ENCODE results near the gene IGF1. TPM values are rescaled to one million over a fixed set of nuclear protein-coding genes. Genes with fewer than 3 reads are reported as not detected.

IGF1 gene
- total and polyA plus RNA-seq, 2 experiments from 2014 or later: 2.3 to 2.9 TPM

DNA sequence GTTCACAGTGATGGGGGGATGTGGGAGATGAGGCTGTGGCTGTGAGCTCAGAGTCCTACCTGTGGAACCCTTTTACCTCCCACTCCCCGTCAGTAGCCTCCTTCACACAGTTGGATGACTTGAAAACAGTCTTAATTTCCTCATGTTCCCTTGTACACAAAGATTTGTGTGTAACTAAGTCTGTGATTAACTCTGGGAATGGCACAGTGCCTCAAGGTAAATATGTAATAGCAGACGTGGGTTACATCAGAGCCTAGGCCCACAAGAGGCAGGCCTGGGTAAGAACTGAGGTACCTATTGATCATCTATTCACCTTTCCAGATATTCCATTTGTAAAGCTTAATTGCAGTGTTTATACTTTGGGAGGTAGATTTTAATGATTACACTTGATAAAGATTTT is 5.8 kb upstream of the IGF1 start:
- 89 to 94% methylated on average over 2 of the region's 2 CpGs for WGBS, 2 experiments (ENCODE audit: low coverage in 1 of 2, low lambda C conversion rate in 2 of 2, missing lambda C conversion rate in 2 of 2)
- Histone ChIP-seq H3K79me2 (ENCODE audit: insufficient read depth) (no peaks in the 10 kb centered on the region), H3K4me3 (no peak overlapping the region), H3K9me3 (ENCODE audit: low read depth) (no peaks in the 10 kb centered on the region), H3K27me3 (replicated peaks; ENCODE audit: insufficient read depth) (no peaks in the 10 kb centered on the region), H4K20me1 (ENCODE audit: insufficient read depth) (no peaks in the 10 kb centered on the region), H3F3A (ENCODE audit: insufficient read depth) (no peaks in the 10 kb centered on the region), H3K9ac (no peak overlapping the region), H2AFZ (no peak overlapping the region), H3K4me1 (ENCODE audit: insufficient read depth) (peaks cover 12% of the 10 kb centered on the region), H3K9me2 (ENCODE audit: insufficient read depth) (no peaks in the 10 kb centered on the region), H3K27ac (no peak overlapping the region), H3K36me3 (ENCODE audit: low read depth) (no peaks in the 10 kb centered on the region), H3K4me2 (ENCODE audit: unreplicated experiment) (no peak overlapping the region)
- no peak for DNase-seq
- in situ Hi-C loops (cut with MboI): loop anchor here (25.0 kb wide), 1 partner anchor 549 kb away; no protein-coding TSS in a partner anchor
- no peak for TF ChIP-seq EZH2phosphoT487 (IDR thresholded peaks at IDR 0.05; ENCODE audit: insufficient read depth, low read depth)

DNA sequence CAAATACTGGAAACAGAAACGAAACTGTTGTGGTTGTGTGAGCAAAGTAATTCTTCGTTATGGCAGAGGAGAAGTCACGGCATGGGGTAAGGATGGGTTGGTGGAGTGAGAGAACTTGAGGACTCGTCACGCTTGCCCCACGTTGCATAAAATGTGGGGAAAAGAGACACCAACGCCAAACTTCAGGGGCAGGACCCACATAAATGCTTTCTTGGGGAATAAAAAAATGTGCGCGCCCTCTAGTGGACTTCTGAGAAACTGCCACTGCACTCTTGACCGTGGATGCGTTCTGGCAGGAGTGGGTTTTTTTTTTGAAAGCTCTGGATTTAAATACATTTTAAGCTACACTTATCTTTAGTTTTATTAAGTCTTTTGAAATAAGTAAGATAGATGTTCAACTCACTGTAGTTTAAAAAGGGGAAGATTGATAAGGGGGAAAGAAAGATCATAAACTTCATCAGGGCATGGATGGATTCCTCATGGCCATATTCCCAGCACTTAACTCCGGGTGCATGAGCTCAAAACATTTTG is 4.1 kb upstream of the IGF1 start:
- H3K36me3 ChIP-seq (ENCODE audit: low read depth): no peaks in the 10 kb centered on the region
- no peaks in the 10 kb centered on the region for H4K20me1 ChIP-seq (ENCODE audit: insufficient read depth)
- H3K9ac ChIP-seq: peak overlapping the region; percentile 66
- TF ChIP-seq EZH2phosphoT487 (IDR thresholded peaks at IDR 0.05; ENCODE audit: insufficient read depth, low read depth) (no peak), EZH2 (IDR thresholded peaks at IDR 0.05; ENCODE audit: insufficient read depth, poor library complexity, severe bottlenecking) (no peak)
- no peaks in the 10 kb centered on the region for H3K9me3 ChIP-seq (ENCODE audit: low read depth)
- no peaks in the 10 kb centered on the region for H3K9me2 ChIP-seq (ENCODE audit: insufficient read depth)
- H3K4me1 ChIP-seq (ENCODE audit: insufficient read depth): peaks cover 27% of the 10 kb centered on the region
- peak overlapping the region; percentile 63 for H3K27ac ChIP-seq
- peak; percentile 81 for DNase-seq
- peak overlapping the region; percentile 87 for H2AFZ ChIP-seq
- H3F3A ChIP-seq (ENCODE audit: insufficient read depth): 0 out of 2 replicates have a peak, but pooled peaks cover 11% of the 10 kb centered on the region
- H3K79me2 ChIP-seq (ENCODE audit: insufficient read depth): no peaks in the 10 kb centered on the region
- H3K27me3 ChIP-seq (replicated peaks; ENCODE audit: insufficient read depth): no peaks in the 10 kb centered on the region
- in situ Hi-C loops (cut with MboI): loop anchor here (25.0 kb wide), 1 partner anchor 547 kb away; no protein-coding TSS in a partner anchor
- WGBS, 2 experiments (ENCODE audit: low coverage in 1 of 2, low lambda C conversion rate in 2 of 2, missing lambda C conversion rate in 2 of 2): 3 to 5% methylated on average over 12 of the region's 12 CpGs
- H3K4me2 ChIP-seq (ENCODE audit: unreplicated experiment): peak overlapping the region; percentile 74
- H3K4me3 ChIP-seq: peak overlapping the region; percentile 60

DNA sequence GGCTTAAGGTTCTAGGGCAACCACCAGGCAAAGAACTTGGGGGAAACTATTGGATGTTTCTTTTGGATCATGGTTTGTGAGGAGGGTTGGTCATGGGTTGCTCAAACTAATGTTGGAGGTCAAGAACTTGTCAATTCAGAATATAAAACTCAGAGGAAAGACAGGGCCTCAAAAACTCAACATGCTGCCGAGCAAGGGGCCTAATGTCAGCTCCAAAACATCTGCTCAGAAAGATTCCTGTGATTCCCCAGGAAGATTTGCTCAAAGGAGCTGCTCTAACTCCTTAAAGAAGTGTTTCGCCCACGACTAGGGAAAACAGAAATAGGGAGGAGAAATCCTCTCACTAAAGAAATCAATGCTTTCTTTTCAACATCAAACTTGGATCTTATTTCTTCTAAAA is 3.7 kb upstream of the IGF1 start:
- Histone ChIP-seq H3K9me3 (ENCODE audit: low read depth) (no peaks in the 10 kb centered on the region), H3K36me3 (ENCODE audit: low read depth) (no peaks in the 10 kb centered on the region), H3K4me3 (peak overlapping the region; percentile 60), H3F3A (ENCODE audit: insufficient read depth) (0 out of 2 replicates have a peak, but pooled peaks cover 11% of the 10 kb centered on the region), H3K27ac (peak overlapping the region; percentile 63), H2AFZ (peak overlapping the region; percentile 87), H3K9ac (peak overlapping the region; percentile 66), H3K4me1 (ENCODE audit: insufficient read depth) (peaks cover 31% of the 10 kb centered on the region), H3K9me2 (ENCODE audit: insufficient read depth) (no peaks in the 10 kb centered on the region), H3K27me3 (replicated peaks; ENCODE audit: insufficient read depth) (no peaks in the 10 kb centered on the region), H3K79me2 (ENCODE audit: insufficient read depth) (no peaks in the 10 kb centered on the region), H4K20me1 (ENCODE audit: insufficient read depth) (no peaks in the 10 kb centered on the region), H3K4me2 (ENCODE audit: unreplicated experiment) (peak overlapping the region; percentile 74)
- in situ Hi-C loops (cut with MboI): loop anchor here (25.0 kb wide), 1 partner anchor 547 kb away; no protein-coding TSS in a partner anchor
- TF ChIP-seq EZH2 (IDR thresholded peaks at IDR 0.05; ENCODE audit: insufficient read depth, poor library complexity, severe bottlenecking) (no peak), EZH2phosphoT487 (IDR thresholded peaks at IDR 0.05; ENCODE audit: insufficient read depth, low read depth) (no peak)
- WGBS, 2 experiments (ENCODE audit: low coverage in 1 of 2, low lambda C conversion rate in 2 of 2, missing lambda C conversion rate in 2 of 2): 10 to 13% methylated on average over 3 of the region's 3 CpGs
- DNase-seq: no peak

DNA sequence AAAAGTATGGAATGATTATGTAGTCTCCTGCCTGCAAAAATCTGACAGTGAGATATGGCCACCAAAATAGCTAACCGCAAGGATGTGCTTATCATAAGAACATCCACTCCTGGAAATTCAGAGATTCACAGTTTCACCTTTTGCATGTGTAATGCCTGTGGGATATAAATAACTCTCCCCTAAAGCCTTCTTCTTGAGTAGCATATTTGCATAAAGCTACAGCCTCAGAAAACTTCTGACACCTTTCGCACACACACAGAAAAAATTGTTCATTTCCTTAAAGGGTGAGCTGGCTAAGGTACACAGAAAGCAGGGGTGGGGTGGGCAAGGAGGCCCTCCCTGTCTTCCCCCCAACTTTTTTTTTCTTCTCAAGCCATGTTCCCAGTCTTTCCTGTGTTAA is 3.1 kb upstream of the IGF1 start:
- H3F3A ChIP-seq (ENCODE audit: insufficient read depth): 0 out of 2 replicates have a peak, but pooled peaks cover 11% of the 10 kb centered on the region
- no peaks in the 10 kb centered on the region for H3K79me2 ChIP-seq (ENCODE audit: insufficient read depth)
- no peaks in the 10 kb centered on the region for H3K36me3 ChIP-seq (ENCODE audit: low read depth)
- no peaks in the 10 kb centered on the region for H3K27me3 ChIP-seq (replicated peaks; ENCODE audit: insufficient read depth)
- peak overlapping the region; percentile 87; the same call in 1 of the 2 replicates for H2AFZ ChIP-seq
- no peaks in the 10 kb centered on the region for H3K9me3 ChIP-seq (ENCODE audit: low read depth)
- no peak overlapping the region for H3K4me3 ChIP-seq
- DNase-seq: no peak
- 96 to 100% methylated on average over 2 of the region's 2 CpGs for WGBS, 2 experiments (ENCODE audit: low coverage in 1 of 2, low lambda C conversion rate in 2 of 2, missing lambda C conversion rate in 2 of 2)
- peaks cover 36% of the 10 kb centered on the region for H3K4me1 ChIP-seq (ENCODE audit: insufficient read depth)
- H4K20me1 ChIP-seq (ENCODE audit: insufficient read depth): no peaks in the 10 kb centered on the region
- no peak overlapping the region for H3K4me2 ChIP-seq (ENCODE audit: unreplicated experiment)
- H3K9ac ChIP-seq: no peak overlapping the region
- H3K27ac ChIP-seq: no peak overlapping the region; the same call in 1 of the 2 replicates
- TF ChIP-seq EZH2 (IDR thresholded peaks at IDR 0.05; ENCODE audit: insufficient read depth, poor library complexity, severe bottlenecking): no peak
- no peak for TF ChIP-seq EZH2phosphoT487 (IDR thresholded peaks at IDR 0.05; ENCODE audit: insufficient read depth, low read depth)
- in situ Hi-C loops (cut with MboI): loop anchor here (25.0 kb wide), 1 partner anchor 546 kb away; no protein-coding TSS in a partner anchor
- no peaks in the 10 kb centered on the region for H3K9me2 ChIP-seq (ENCODE audit: insufficient read depth)
